Activated naive CD4-positive, alpha-beta T cell treated with anti-CD3 and anti-CD28 coated beads, Interleukin-2, amount 50 U/mL, for 16 hours (primary cell): ENCODE results near the gene ATP6V0A1.

Experiments used
- DNase-seq: peaks from one replicate; pipeline ENCODE4 v3.0.0-alpha.2; 2020

The ATP6V0A1 gene

DNA sequence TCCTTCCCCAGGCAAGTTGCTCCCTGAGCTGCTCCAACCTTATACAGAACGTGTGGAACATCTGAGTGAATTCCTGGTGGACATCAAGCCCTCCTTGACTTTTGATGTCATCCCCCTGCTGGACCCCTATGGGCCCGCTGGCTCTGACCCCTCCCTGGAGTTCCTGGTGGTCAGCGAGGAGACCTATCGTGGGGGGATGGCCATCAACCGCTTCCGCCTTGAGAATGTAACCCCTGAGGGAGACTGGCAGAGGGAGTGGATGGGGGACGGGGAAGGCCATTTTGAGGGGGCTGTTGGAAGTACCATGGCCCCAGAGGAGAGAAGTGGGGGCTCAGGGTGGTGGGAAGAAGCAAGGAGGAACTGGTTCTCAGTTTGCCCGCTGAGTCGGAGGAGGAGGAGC is 105.3 kb downstream of the ATP6V0A1 start:
- DNase-seq: no peak

DNA sequence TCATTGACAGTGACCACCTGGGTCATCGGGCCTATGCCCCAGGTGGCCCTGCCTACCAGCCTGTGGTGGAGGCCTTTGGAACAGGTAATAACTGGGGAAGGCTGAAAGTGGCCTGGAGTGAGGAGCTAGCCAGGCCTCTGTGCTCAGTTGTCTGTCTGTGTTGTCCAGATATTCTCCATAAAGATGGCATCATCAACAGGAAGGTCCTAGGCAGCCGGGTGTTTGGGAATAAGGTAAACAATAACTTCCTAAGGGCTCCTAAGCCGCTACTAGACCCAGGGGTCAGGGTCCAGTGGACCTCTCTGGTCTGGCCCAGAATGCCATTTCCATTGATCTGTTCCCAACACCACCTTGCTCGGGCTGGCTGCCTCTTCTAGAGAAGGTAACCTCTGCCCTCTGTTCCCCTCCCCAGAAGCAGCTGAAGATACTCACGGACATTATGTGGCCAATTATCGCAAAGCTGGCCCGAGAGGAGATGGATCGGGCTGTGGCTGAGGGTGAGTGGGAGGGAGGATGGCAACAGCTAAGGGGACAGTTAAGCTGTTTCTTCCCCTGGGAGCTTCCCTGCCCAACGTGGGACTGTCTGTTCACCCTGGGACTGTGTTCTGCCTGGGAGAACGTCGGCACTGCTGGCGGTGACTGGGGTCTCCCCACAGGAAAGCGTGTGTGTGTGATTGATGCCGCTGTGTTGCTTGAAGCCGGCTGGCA is 106.3 kb downstream of the ATP6V0A1 start:
- DNase-seq: no peak

DNA sequence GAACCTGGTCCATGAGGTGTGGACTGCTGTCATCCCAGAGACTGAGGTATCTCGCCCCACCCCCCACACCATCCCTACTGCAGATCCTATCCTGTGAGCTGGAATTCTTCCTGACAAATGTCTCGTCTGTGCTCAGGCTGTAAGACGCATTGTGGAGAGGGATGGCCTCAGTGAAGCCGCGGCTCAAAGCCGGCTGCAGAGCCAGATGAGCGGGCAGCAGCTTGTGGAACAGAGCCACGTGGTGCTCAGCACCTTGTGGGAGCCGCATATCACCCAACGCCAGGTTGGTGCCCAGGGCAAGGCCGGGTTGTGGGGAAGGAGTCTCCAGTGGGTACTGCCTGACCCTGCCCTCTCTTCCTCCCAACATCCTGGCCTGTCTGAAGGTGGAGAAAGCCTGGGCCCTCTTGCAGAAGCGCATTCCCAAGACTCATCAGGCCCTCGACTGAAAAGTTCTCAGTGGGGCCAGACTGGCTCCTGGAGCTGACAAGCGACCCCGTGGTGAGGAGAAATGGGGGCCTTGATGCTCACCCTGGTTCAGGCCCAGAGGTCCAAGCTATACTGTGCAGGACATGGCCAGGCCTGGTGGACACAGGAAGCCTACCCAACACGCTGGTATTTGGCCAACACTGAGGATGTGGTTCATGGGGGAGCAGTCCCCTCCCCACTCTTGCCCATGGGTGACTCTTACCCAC is 107.0 kb downstream of the ATP6V0A1 start:
- DNase-seq: no peak

GRCh38 chr17:42566215-42566882 is 107.7 kb downstream of the ATP6V0A1 start:
- DNase-seq: no peak

DNA sequence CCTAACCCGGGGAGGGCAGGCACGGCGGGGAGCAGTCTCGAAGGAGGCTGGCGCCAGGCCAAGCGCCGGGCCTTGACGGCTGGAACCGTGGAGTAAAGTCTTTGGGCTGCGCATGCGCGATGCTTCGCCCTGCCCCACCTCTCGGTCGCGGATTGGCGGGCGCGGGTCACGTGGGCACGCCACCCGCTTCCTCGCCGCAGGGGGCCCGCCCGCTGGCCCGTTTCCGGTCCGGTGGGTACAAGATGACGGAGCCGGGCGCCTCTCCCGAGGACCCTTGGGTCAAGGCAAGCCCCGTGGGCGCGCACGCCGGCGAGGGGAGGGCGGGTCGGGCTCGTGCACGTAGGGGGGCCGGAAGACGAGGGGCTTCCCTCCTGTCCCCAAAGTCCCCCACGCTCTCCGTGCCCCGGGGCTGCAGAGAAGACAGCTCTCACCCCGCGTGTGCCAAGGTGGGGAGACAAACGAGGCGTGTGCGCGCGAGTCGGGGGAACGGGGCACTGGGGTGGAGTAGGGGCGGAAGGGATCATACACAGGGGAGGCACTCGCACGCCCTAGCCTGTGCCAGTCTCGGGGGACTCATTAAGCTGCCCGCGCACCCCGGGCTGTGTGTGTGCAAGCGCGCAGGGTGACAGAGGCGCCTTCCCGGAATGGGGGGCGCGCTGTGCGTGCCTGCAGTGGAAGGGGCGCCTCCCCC is 108.3 kb downstream of the ATP6V0A1 start, which contains the start of gene MLX:
TSS of gene MLX (plus strand) at position 218 of the 691 bp plus-strand sequence. CDS start at position 243, 25 bp downstream.
- DNase-seq: peak; percentile 90

DNA sequence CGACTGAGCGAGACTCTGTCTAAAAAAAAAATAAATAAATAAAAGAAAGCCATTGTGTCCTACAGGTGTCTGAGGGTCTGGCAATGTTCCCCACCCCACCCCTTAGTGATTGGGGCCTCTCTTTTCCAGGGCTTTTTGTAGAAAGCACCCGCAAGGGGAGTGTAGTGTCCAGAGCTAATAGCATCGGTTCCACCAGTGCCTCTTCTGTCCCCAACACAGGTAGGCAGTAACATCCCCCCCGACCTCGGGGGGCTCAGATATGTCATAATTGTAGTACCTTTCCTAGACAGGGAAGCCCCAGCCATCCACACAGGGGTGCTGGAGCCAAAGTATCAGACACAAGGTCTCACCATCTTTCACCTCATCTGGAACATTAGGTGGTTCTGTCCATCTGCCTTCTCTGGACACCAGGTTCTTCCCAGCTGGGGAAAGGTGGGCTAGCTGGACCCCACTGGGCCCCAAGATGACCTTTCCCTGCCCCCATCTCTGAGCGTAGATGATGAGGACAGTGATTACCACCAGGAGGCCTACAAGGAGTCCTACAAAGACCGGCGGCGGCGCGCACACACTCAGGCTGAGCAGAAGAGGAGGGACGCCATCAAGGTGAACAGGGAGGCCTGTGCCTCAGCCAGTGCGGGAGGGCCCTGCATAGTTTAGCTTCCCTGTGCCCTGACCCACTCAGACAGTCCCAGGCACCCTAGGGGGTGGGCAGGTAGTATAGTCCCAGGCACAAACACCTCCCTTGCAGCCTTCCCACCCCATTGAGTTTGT is 109.8 kb downstream of the ATP6V0A1 start:
- no peak for DNase-seq

DNA sequence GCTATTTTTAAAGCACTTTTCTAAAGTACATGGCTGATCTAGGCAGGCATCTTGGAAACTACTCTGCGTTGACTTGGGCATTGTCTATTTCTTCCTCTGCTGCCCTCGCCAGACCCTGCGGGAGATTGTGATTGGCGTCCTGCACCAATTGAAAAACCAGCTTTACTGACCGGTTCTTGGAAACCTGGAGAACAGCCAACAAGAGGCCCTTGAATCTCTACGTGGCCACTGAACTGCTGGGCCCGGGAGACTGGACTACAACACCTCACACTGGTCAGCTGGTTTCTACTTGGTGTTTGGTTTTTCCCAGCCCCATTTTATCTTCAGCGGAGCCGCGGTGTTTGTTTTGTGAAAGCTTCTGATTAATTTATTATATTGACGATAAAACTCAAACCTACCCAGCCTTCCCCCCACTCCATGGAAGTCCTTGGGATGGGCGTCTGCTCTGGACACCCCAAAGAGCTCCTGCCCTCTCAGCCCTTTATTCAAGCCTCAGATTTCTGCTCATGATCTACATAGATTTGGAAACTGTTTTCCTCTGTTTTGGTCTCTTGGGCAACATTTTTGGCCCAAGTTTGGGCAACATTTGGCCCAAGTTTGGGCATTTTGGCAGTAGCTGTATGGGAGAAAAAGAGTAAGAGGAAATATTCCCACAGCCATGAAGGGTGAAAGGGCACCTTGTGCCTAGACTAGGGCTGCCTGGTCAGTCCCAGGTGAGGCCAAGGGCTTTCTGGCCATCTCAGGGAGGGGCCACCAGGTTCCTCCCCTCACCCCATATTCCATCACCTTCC is 113.0 kb downstream of the ATP6V0A1 start:
- no peak for DNase-seq
